Ishikawa (cell line): ENCODE results near the gene PROZ.

ENCODE experiments used
- CEBPB ChIP-seq: IDR thresholded peaks from 2 replicates; pipeline ENCODE4 v1.6.1; 2012
- CREB1 ChIP-seq: IDR thresholded peaks from 2 replicates; pipeline ENCODE4 v1.6.1; 2012; ENCODE audit warnings: low read depth
- EGR1 ChIP-seq: IDR thresholded peaks from 2 replicates; pipeline ENCODE4 v1.6.1; 2012
- EP300 ChIP-seq: IDR thresholded peaks from 2 replicates; pipeline ENCODE4 v1.6.1; 2012; ENCODE audit warnings: borderline replicate concordance
- FOXM1 ChIP-seq: IDR thresholded peaks from 2 replicates; pipeline ENCODE4 v1.6.1; 2012; ENCODE audit warnings: low read depth, borderline replicate concordance
- NFIC ChIP-seq: IDR thresholded peaks from 2 replicates; pipeline ENCODE4 v1.6.1; 2012
- RAD21 ChIP-seq: IDR thresholded peaks from 2 replicates; pipeline ENCODE4 v1.6.1; 2012; ENCODE audit warnings: low read depth
- TAF1 ChIP-seq: IDR thresholded peaks from 2 replicates; pipeline ENCODE4 v1.6.1; 2012; ENCODE audit warnings: low read depth, mild to moderate bottlenecking
- TCF12 ChIP-seq: IDR thresholded peaks from 2 replicates; pipeline ENCODE4 v1.6.1; 2012; ENCODE audit warnings: low read depth
- TEAD4 ChIP-seq: IDR thresholded peaks from 2 replicates; pipeline ENCODE4 v1.6.1; 2012
- YY1 ChIP-seq: IDR thresholded peaks from 2 replicates; pipeline ENCODE4 v1.6.1; 2012; ENCODE audit warnings: low read depth
- ZBTB7A ChIP-seq: IDR thresholded peaks from 2 replicates; pipeline ENCODE4 v1.6.1; 2012; ENCODE audit warnings: low read depth
- TF ChIP-seq, protein P1 (sequence below): IDR thresholded peaks from 2 replicates; pipeline ENCODE4 v1.6.1; 2012; ENCODE audit warnings: low read depth, mild to moderate bottlenecking
- TF ChIP-seq, protein P2 (sequence below): IDR thresholded peaks from 2 replicates; pipeline ENCODE4 v1.6.1; 2012
- TF ChIP-seq, protein P3 (sequence below): IDR thresholded peaks from 2 replicates; pipeline ENCODE4 v1.6.1; 2012

The PROZ gene

DNA sequence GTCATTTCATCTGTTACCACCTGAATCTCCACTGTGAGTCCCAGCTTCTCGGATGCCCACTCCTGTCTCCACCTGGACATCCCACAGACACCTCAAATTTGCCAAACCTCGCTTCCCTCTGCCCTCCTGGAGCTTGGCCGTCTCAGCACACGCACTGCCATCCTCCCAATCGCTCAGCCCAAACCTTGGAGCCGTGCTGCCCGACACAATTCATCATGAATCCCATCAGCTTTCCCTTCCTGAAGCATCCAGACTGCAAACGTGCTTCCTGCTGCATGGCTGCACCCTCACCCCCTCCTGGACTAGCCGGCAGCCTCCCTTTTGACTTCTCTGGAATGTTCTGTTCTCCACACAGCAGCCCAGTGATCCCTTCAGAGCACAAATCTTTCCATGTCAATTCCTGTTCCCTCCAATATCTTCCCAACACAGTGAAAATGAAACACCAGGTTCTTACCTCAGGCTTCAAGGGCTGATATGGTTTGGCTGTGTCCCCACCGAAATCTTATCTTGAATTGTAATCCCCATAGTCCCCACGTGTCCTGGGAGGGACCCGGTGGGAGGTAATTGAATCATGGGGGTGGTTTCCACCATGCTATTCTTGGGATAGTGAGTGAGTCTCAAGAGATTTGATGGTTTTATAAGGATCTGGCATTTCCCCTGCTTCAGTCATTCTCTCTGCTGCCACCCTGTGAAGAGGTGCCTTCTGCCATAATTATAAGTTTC is 1.1 kb upstream of the PROZ start:
- TF ChIP-seq, protein P1, sequence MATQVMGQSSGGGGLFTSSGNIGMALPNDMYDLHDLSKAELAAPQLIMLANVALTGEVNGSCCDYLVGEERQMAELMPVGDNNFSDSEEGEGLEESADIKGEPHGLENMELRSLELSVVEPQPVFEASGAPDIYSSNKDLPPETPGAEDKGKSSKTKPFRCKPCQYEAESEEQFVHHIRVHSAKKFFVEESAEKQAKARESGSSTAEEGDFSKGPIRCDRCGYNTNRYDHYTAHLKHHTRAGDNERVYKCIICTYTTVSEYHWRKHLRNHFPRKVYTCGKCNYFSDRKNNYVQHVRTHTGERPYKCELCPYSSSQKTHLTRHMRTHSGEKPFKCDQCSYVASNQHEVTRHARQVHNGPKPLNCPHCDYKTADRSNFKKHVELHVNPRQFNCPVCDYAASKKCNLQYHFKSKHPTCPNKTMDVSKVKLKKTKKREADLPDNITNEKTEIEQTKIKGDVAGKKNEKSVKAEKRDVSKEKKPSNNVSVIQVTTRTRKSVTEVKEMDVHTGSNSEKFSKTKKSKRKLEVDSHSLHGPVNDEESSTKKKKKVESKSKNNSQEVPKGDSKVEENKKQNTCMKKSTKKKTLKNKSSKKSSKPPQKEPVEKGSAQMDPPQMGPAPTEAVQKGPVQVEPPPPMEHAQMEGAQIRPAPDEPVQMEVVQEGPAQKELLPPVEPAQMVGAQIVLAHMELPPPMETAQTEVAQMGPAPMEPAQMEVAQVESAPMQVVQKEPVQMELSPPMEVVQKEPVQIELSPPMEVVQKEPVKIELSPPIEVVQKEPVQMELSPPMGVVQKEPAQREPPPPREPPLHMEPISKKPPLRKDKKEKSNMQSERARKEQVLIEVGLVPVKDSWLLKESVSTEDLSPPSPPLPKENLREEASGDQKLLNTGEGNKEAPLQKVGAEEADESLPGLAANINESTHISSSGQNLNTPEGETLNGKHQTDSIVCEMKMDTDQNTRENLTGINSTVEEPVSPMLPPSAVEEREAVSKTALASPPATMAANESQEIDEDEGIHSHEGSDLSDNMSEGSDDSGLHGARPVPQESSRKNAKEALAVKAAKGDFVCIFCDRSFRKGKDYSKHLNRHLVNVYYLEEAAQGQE = no peak
- TF ChIP-seq NFIC (no peak), FOXM1 (no peak), EP300 (no peak), ZBTB7A (no peak), CREB1 (no peak), TEAD4 (no peak), RAD21 (no peak), CEBPB (no peak), TCF12 (no peak), YY1 (no peak), EGR1 (no peak), TAF1 (no peak)
- TF ChIP-seq, protein P2, sequence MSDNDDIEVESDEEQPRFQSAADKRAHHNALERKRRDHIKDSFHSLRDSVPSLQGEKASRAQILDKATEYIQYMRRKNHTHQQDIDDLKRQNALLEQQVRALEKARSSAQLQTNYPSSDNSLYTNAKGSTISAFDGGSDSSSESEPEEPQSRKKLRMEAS = no peak
- TF ChIP-seq, protein P3, sequence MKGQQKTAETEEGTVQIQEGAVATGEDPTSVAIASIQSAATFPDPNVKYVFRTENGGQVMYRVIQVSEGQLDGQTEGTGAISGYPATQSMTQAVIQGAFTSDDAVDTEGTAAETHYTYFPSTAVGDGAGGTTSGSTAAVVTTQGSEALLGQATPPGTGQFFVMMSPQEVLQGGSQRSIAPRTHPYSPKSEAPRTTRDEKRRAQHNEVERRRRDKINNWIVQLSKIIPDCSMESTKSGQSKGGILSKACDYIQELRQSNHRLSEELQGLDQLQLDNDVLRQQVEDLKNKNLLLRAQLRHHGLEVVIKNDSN = no peak

DNA sequence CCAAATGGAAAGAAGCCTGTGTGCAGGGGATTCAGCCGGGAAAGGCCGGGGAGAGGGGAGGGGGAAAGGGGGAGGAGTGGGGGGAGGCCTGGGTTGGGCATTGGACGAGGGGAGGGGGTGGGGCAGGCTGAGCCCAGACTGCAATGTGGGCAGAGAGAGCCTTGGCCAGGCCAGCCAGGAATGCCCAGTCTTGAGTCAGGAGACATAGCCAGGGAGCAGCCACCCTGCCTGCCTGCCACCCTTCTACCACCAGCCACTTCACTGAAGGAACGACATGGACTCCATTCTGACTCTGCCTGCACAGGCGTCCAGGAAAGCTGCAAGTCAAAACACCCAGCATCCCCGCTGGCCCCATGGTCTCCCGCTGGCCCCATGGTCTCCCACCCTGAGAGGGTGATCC is 498 bp downstream of the PROZ start:
- no peak for TF ChIP-seq ZBTB7A
- TF ChIP-seq, protein P3 = no peak
- TF ChIP-seq CREB1 = no peak
- TF ChIP-seq, protein P1 = no peak
- no peak for TF ChIP-seq YY1
- no peak for TF ChIP-seq TEAD4
- no peak for TF ChIP-seq TCF12
- TF ChIP-seq TAF1 = no peak
- TF ChIP-seq, protein P2 = no peak
- TF ChIP-seq NFIC = no peak
- no peak for TF ChIP-seq CEBPB
- no peak for TF ChIP-seq EGR1
- no peak for TF ChIP-seq RAD21
- TF ChIP-seq EP300 = no peak

DNA sequence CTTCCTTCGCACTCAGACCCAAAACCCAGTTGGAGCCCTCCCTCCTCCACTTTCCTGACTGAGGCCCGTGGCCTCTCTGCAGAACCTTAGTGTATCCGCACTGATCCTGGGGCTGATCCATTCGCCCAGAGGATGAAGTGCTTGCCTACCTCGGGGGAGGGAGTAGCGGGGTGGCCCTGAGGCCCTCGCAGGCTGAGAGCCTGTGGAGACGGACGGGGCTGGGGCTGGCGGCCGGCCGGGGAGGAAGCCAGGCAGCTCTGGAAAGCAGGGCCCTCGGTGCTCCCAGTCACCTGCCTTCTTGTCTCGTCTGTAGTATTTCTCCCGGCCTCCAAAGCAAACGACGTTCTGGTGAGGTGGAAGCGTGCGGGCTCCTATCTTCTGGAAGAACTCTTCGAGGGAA is 1.3 kb downstream of the PROZ start:
- TF ChIP-seq RAD21 (no peak), TCF12 (no peak)

DNA sequence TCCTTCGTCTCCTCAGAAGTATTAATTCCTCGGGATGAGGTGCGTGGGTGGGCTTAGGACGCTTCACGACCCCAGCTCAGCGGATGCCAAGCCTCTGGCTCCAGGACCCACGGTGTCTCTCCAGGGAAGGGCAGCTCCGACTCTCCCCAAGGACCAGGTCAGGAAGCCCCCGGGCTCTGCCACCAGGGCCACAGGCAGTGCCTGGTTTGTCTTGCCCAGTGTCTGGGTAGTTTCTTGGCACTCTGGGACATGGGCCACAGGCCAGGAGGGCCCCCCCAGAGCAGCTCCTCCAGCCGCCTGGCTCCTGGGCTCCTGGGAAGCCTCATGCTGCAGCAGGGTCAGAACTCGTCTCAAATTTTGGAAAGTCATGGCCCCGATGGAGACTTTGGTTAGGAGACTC is 2.5 kb downstream of the PROZ start:
- TF ChIP-seq EP300 = no peak
- no peak for TF ChIP-seq CREB1
- TF ChIP-seq, protein P2 = no peak
- no peak for TF ChIP-seq NFIC

DNA sequence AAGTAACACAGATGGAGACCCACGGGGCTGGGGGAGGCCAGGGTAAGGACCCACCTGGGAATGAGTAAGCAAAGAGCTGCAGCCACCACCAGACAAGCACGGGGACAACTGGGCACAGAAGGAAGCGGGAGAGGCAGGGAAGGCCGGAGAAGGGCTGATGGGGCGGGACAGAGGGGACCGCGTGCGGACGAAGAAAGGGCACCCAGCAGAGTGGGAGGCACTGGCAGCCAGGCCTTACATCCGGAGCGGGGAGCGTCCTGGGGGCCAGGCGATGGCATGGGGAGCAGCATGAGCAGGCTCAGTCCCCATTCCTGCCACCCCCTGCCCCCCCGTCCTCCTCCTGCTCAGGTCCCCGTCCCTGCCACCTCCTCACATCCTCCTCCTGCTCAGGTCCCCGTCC is 3.0 kb downstream of the PROZ start:
- TF ChIP-seq, protein P2 = peak; percentile 60
- no peak for TF ChIP-seq ZBTB7A
